CD4-positive, alpha-beta T cell treated with Interleukin-10 for 1 hour (primary cell): Measurements from ENCODE around the gene GPR22.

Experiments used
- DNase-seq: peaks from one replicate; pipeline ENCODE4 v3.0.0-alpha.2; 2020

GPR22 gene, protein sequence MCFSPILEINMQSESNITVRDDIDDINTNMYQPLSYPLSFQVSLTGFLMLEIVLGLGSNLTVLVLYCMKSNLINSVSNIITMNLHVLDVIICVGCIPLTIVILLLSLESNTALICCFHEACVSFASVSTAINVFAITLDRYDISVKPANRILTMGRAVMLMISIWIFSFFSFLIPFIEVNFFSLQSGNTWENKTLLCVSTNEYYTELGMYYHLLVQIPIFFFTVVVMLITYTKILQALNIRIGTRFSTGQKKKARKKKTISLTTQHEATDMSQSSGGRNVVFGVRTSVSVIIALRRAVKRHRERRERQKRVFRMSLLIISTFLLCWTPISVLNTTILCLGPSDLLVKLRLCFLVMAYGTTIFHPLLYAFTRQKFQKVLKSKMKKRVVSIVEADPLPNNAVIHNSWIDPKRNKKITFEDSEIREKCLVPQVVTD

DNA sequence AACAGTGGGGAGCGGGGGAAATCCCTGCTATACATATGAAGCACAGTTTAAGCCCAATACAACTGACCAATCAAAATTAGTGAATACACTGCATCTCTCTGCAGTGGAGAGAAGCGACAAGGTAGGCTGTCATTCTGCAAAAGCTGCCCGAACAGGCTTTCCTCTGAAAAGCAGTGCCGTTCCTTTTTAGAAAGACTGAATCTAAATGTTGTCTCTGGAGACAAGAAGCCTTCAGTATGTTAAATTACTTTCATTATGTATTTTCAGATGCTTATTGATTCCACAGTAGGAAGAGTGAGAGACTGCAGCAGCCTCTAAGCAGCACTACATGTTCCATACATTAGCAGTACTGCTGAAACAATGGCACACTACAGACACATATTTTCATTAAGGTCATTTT lies at the start of gene GPR22:
TSS of gene GPR22 (plus strand) at position 129 of the 400 bp plus-strand sequence. CDS start 4,004 bp downstream, outside the sequence.
- no peak for DNase-seq

DNA sequence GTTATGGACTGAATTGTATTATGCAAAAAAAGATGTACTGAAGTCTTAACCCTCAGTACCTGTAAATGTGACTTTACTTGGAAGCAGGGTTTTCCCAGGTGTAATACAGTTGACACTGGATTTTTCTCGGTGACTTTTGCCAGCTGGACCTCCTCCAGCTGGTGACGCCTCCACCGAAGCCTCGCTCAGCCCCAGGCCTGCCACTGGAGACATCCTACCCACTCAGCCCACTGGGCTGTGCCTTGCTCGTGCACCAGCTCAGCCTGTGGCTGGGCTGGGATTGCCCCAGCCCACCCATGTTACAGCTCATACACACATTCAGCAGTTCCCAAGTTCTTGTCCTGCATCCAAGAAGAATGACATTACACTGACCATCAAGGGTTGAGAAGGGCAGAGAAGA lies 42.4 kb upstream of the GPR22 start:
- no peak for DNase-seq

DNA sequence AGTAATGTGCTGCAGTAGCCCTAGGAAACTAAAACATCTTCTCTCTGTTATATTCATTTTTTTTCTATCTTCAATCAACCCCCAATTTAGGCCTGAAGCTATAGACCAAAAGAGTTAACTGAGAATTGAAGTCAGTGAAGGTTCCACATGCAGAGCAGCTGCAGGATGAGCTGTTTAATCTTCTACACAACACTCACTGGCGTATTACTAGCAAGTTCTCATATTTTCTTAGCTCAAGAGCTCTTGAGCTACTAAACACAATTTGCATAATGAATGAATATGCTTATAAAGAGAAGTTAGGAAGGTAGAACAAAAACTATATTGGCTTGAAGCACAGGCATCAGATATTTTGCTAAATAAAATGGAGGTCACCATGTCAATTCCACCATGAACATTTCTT lies 41.2 kb upstream of the GPR22 start:
- no peak for DNase-seq

DNA sequence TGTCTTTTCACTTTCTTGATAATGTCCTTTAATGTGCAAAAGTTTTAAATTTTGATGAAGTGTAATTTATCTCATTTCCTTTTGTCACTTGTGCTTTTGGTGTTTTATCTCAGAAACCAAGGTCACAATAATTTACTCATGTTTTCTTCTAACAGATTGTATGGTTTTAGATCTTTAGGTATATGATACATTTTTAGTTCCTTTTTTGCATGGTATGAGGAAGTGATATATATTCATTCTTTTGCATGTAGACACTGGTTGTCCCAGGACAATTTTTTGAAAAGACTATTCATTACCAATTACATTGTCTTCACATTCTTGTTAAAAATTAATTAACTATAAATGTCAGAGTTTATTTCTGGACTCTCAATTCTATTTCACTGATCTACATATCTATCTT lies 39.8 kb upstream of the GPR22 start:
- no peak for DNase-seq

DNA sequence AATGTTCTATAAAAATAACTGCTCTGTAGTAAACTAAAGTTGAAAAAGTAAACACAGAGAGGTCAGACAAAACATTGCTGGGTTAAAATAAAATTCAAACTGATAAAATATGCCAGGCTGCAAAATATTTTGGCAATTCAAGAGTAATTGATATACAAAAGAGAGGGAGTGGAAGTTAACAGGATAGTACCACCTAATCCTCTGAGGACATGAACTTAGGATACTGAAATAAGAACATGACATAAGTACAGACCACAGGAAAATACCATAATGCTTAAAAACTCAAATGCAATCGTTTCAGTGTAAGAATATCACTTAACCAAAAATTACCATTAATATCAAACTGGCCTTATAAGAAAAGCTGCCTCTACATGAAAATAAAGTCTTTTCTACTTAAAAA lies 37.6 kb upstream of the GPR22 start:
- no peak for DNase-seq

DNA sequence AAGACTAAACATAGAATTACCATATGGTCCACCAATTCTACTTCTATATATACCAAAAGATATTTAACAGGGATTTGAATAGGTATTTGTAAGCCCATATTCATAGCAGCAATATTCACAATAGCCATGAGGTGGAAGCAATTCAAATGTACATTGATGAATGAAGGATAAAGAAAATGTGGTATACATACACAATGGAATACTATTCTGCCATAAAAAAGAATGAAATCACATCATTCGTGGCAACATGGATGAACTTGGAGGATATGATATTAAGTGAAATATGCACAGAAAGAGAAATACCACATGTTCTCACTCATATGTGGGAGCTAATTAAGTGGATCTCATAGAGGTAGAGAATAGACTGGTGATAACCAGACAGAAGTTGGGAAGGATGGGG lies 34.1 kb upstream of the GPR22 start:
- no peak for DNase-seq

DNA sequence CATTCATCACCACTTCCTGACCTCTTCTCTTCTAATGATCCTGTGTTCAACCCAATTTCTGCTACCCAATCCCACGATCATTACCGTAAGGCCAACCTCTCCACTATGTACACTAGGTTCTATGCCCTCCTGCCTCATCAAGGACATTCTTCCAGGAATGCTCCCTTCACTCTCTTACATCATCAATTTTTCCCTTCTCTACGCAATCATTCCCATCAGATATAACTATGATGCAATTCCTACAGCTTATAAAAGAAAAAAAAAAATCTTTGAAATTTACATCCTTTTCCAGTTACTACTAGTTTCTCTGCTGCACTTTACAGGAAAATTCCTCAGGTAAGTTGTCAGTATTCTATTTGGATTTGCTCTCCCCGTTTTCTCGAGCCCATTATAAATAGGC lies 30.8 kb upstream of the GPR22 start:
- no peak for DNase-seq

DNA sequence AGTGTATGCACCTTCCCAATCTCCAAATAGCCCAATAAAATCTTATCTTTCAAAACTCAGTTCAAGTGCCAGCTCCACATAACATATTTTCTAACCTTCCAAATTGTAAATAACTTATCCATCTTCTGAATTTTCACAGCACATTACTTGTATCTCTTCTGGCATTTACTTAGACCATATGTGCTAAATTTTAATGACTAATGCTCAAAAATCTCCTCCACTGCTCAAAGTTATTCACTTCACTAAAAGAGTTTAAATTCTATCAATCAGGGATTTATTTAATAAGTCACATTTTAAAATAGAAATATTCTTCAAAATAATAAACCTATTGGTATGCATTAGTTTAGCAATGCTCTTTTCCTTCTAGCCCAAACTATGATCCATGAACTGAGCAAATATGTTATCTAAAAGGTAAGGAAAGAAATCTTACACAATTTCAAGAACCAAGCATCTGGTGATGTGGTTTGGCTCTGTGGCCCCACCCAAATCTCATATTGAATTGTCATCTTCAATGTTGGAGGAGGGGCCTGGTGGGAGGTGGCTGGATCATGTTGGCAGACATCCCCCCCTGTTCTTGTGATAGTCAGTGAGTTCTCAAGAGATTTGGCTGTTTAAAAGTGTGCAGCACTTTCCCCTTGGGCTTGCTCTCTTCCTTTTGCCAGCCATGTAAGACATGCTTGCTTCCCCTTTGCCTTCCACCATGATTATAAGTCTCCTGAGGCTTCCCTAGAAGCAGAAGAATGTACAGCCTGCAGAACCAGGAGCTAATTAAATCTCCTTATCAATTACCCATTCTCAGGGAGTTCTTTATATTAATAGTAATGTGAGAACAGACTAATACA lies 28.1 kb upstream of the GPR22 start:
- DNase-seq = no peak

DNA sequence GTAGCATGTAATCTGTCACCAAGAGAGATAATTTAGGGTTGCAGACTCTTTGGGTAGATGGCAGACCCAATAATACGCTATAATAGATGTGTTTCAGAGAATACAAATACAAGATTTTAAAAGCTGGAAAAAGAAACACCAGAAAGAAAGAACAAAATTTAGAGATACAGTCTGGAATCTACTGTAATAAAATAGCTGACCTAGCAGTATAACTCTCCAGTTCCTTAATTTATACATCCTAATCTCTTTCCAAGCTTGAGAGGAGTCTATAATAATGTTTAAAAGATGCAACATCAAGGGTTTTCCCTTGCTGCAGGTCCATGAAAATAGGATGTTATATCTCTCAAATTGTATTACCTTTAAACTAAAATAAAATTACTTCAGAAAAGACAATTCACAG lies 27.2 kb upstream of the GPR22 start:
- DNase-seq = no peak

DNA sequence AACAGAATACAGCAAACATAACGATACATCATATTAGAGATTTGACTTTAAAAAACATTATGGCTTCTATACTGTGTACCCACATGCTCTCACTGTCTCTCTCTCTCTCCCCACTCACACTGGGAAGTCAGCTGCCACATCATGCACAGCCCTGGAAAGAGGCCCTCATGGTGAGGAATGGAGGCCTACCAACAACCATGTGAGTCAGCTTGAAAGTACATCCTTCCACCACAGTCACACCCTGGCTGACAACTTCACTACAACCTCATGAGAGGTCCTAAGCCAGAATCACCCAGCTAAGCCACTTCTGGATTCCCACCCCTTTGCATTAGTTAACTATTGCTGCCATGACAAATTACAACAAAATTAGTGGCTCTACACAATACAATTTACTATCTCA lies 23.3 kb upstream of the GPR22 start:
- DNase-seq = no peak

DNA sequence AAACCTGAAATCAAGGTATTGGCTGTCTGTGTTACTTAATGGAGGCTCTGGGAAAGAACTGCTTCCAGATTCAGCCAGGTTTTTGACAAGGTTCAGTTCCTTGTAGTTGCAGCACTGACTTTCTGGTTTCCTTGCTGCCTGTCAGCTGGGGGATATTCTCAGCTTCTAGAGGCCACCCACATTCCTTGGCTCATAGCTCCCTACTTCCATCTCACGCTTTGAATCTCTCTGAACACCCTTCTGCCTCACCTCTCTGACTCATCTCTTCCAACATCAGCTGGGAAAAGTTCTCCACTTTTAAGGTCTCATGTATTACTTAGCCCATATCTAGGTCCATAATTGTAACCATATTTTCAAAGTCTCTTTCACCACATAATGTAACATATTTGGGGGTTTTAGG lies 22.9 kb upstream of the GPR22 start:
- DNase-seq = no peak

DNA sequence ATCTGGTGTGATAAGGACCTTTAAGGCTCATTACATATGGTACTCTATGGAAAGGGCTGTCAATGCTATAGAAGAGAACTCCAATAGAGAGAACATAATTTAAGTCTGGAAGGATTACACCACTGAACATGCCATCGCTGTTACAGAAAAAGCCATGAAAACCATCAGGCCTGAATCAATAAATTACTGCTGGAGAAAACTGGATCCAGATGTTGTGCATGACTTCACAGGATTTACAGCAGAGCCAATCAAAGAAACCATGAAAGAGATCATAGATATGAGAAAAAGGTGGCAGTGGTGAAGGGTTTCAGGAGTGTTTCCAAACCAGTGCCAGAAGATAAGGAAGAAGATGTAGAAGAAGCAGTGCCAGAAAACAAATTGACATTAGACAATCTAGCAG lies 18.9 kb upstream of the GPR22 start:
- DNase-seq = no peak

DNA sequence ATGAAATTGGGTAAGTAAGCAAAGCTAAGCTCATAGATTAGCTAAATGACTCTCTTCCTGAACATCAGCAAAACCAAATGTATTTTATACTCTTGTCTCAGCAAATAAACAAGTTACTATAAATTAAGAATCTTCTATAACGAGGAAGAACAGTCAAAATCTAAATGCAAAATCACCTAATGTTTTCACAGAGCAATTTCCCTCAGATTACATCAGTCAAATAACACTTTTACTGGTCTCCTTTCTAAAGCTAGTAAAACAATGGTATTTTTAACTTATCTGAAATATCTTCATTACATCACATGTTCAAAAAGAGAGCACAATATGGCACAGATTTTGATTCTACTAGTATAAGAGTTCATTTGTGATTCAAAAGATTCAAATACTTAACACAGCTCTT lies 16.5 kb upstream of the GPR22 start:
- DNase-seq = no peak

DNA sequence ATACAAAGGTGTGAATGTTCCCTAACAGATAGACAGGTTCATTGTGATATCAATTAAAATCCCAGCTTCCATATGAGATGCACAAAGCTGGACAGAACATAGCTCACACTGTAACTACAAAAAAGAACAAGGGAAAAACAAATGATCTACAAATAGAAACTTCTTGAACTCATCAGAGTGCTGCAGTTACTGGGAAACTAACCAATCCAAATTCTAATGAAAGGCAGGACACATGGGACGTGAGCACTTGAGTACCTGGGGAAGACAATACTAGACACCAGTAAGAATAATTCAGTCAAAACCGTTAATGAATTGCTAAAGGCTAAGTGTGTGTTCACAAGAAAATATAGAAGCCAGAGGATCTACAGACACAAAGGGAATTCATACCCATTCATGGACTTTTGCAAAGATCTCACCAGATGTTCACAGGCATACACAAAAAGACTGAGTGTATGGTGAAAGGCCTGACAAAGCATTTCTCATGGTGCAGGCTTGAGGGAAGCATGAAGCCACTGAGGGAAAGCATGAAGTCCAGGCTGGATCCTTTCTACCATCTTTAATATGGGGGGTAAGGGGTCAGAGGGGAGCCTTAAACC lies 7.8 kb upstream of the GPR22 start:
- no peak for DNase-seq

DNA sequence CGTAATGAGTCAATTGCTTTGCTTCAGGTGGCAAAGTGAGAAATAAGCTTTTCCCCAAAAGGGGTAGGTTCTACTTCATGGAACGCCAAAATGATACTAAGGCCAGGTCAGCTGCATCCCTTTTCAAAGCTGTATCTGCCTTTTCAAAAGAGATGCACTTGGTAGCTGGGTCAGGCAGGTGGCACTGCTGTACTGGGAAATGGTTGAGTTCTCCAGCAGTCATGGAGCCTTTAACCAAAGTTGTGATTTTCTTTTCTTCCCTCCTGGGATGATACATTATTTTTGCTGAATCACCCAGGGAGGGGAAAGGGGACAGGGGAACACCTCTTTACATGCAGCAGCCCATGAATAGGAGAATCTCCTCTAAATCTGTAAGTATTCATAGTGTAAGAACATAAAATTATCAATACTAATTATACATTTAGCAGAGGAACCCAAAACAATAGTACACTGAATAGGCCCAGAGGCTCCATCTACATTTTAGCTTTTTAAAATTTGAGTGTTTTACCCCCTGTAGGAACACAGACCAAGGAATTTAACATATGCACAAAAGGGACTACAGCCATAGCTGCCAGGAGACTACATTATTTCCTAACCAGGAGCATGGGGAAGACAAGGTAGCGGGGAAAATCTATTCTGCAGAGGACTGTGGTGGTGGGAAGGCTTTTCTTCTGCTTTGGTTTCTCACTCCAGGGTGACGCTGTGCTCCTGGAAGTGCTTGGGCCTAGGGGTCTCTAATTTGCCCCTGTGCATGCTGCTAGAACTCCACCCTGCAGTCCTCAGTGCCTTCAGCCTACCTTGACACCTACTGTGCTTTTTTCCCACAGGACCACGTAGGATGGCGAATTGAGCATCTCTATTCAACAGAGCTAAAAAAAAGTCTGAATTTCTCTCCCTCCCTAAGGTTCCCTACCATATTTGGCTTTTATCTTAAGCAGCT lies 6.4 kb upstream of the GPR22 start:
- peak; percentile 54 for DNase-seq

DNA sequence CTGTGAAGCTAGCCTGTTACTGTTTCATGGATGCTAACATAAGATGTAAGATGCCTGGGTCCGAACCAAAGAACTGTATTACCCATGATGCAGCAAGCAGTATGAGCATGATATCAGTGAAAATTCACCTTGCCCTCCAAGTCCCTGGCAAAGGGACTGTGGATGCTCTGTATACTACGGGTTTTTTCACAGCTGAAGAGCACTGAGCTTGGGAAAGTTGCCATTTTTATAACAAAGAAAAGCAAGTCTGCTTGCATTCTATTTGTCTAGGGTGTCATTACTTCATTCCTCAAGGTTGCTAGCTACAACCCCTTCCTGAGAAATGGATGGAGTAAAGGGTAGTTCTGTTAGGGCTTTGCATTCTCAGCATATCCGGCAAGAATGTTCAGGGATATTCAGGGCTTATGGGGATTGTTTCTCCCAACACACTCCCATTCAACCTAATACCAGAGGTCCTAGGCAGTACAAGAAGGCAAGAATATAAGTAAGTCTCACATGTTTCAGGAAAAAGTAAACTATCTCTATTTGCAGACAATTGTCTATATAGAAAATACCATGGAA lies 5.1 kb upstream of the GPR22 start:
- no peak for DNase-seq

DNA sequence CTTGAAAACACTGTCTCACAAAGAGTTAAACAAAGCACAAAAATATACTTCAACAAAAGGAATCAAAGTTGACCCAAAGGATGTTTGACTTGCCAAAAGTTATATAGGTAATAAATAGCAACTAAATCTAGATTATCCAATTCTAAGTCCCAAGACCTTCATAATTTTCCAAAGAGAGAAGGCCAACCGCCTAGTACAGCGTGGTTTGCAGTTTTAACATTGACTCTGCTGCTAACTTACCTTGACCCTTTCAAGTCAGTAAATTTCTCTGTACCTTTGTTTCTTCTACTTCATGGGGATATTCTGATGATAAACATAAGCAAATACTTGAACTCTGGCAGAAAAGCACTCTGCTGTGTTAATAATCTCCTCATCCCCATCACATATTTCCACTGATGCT lies 1.9 kb upstream of the GPR22 start:
- DNase-seq = no peak

DNA sequence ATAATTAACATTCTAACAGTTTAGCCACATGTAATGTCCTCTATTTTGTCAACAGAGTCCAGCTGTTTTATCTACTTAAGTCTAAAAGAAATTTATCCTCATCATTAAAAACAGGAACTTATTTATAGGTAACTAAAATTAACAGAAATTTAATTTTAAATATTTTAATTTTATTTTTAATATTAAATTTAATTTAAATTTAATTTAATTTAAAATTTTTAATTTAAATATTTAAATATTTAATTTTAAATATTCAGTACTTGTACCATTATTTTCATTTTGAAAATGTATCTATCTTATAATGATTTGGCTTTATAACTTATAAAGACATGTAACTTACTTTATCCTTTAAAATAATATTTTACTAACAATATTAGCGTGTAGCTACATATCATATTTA lies 1.0 kb upstream of the GPR22 start:
- DNase-seq = no peak

DNA sequence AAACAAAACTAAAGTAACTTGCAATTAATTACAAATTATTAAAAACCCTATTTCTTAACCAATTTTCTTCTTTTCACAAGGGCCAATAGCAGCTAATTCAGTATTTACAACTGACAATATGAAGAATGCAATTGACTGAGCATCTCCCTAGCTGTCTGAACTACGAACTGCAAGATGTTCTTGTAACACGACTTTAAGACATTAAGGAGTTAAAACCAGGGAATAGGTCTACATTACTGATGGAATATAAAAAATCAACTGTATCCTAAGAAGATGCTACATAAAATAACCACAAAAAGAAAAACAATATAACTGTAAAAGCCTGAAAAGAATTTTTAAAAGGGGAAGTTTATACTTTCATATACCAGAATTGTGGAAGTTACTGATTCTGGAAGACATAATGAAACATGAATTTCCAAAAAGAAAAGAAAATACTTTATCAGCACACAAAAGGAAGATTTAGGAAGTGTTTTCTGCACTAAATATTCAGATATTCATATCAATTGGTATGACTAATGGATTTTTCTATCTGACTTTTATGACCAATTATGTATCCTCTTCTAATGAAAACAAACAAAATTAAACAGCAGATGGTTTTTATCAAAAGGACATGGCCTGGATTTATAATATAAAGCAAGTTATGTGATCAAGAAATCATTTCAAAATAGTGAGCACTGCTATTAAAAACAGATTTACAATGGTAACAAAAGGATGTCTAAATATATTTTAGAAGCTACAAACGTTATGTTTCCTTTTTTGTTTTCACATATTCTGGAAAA lies 1.6 kb downstream of the GPR22 start:
- DNase-seq = no peak

DNA sequence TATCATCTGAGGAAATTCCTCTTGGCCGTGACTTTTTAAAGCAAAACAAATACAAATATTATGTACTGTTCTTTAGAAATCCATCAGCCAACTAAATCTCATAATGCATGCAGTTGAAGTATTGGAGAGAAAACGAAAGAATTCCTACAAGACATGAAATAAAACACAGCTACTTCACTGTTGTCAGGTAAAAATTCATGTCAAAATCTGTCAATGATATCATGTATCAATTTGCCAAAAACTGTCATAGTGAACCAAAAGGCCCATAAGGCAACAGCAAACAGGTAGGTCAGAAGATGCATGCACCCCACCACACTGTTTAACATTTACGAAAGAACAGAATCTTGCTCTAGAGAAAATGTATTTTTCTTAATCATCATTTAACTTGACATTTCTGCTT lies 2.3 kb downstream of the GPR22 start:
- no peak for DNase-seq

DNA sequence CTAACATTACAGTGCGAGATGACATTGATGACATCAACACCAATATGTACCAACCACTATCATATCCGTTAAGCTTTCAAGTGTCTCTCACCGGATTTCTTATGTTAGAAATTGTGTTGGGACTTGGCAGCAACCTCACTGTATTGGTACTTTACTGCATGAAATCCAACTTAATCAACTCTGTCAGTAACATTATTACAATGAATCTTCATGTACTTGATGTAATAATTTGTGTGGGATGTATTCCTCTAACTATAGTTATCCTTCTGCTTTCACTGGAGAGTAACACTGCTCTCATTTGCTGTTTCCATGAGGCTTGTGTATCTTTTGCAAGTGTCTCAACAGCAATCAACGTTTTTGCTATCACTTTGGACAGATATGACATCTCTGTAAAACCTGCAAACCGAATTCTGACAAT lies 4.3 kb downstream of the GPR22 start:
- no peak for DNase-seq

DNA sequence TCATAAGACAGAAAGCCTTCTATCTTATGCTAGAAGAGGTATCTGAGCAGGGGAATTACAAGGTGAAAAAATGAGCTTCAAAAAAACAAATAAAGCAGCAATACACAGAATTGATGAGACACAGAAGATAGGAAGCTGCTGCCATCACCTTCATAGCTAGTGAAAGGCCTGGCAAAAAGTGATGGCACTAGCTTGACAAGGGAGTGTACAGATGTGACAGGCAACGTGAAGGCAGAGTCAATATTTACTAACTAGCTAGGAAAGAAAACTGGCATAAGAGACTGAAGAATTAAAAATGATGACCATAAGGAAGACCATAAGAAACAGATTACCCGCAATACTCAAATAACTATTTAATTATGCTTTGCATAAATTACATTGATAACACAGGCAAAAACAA lies 9.4 kb downstream of the GPR22 start:
- DNase-seq = no peak
